Neural cell (in vitro differentiated cells): ENCODE data around the gene POLR1E. TPM values are rescaled to one million over a fixed set of nuclear protein-coding genes. Genes with fewer than 3 reads are reported as not detected.

ENCODE experiments used
- H2AFZ ChIP-seq: fragments of 200-600, 300-800 bp; sonication (generic), shearing (Covaris generic); 2 replicates; pipeline ENCODE4 v1.6.0; 2014; ENCODE audit warnings: low read depth, mild to moderate bottlenecking, antibody characterized with exemption, low read length, moderate library complexity
- H3F3A ChIP-seq: fragments of 200-600 bp; shearing (Covaris generic); 2 replicates; pipeline ENCODE4 v1.6.1; 2016; ENCODE audit warnings: mild to moderate bottlenecking, moderate library complexity, mixed read lengths, antibody characterized with exemption, low read length; ENCODE audit not compliant: insufficient read depth, poor library complexity, severe bottlenecking
- H3K27ac ChIP-seq: fragments of 200-600, 300-800 bp; sonication (generic), shearing (Covaris generic); 2 replicates; pipeline ENCODE4 v1.5.1; 2014; ENCODE audit warnings: mild to moderate bottlenecking, low read length, moderate library complexity
- H3K27me3 ChIP-seq: fragments of 300-800, 200-600 bp; sonication (generic), shearing (Covaris generic); 2 replicates; pipeline ENCODE4 v1.6.0; 2014; ENCODE audit warnings: mild to moderate bottlenecking, low read depth, low read length, moderate library complexity; ENCODE audit not compliant: insufficient read depth
- H3K36me3 ChIP-seq: fragments of 300-800, 200-600 bp; sonication (generic), shearing (Covaris generic); 2 replicates; pipeline ENCODE4 v1.5.1; 2014; ENCODE audit warnings: mild to moderate bottlenecking, antibody characterized with exemption, low read length, moderate library complexity; ENCODE audit not compliant: insufficient read depth
- H3K4me2 ChIP-seq: fragments of 300-800, 200-600 bp; sonication (generic), shearing (Covaris generic); 2 replicates; pipeline ENCODE4 v1.6.0; 2014; ENCODE audit warnings: mild to moderate bottlenecking, low read length
- H3K4me3 ChIP-seq: fragments of 300-800, 200-600 bp; sonication (generic), shearing (Covaris generic); 2 replicates; pipeline ENCODE4 v1.5.1; 2014; ENCODE audit warnings: mild to moderate bottlenecking, low read length, moderate library complexity
- H3K79me2 ChIP-seq: fragments of 200-600 bp; shearing (Covaris generic); replicated peaks from 2 replicates; pipeline ENCODE4 v1.6.0; 2014; ENCODE audit warnings: mild to moderate bottlenecking, low read length, moderate library complexity; ENCODE audit not compliant: insufficient read depth
- H3K9ac ChIP-seq: fragments of 300-800, 200-600 bp; sonication (generic), shearing (Covaris generic); 2 replicates; pipeline ENCODE4 v1.6.1; 2016; ENCODE audit warnings: mild to moderate bottlenecking, low read length, mixed read lengths
- H3K9me2 ChIP-seq: fragments of 200-600 bp; shearing (Covaris generic); 2 replicates; pipeline ENCODE4 v1.6.1; 2016; ENCODE audit warnings: mild to moderate bottlenecking, low read length, mixed read lengths; ENCODE audit not compliant: insufficient read depth
- H3K9me3 ChIP-seq: fragments of 200-600, 300-800 bp; sonication (generic), shearing (Covaris generic); 2 replicates; pipeline ENCODE4 v1.6.1; 2016; ENCODE audit warnings: mild to moderate bottlenecking, mixed run types, low read length, moderate library complexity, mixed read lengths
- H4K20me1 ChIP-seq: fragments of 200-600 bp; shearing (Covaris generic); 2 replicates; pipeline ENCODE4 v1.6.1; 2016; ENCODE audit warnings: mild to moderate bottlenecking, mixed run types; ENCODE audit not compliant: insufficient read depth
- CTCF ChIP-seq: fragments of 450-650 bp; IDR thresholded peaks from 2 replicates; pipeline ENCODE4 v1.5.1; 2014; ENCODE audit warnings: antibody characterized with exemption, mild to moderate bottlenecking, moderate library complexity; ENCODE audit not compliant: poor library complexity, severe bottlenecking
- EP300 ChIP-seq: fragments of 450-650 bp; conservative IDR thresholded peaks from 2 replicates; pipeline ENCODE4 v1.6.1; 2014; ENCODE audit warnings: antibody characterized with exemption, mild to moderate bottlenecking, moderate library complexity; ENCODE audit not compliant: poor library complexity, severe bottlenecking
- EZH2 ChIP-seq: fragments of 200-600, 300-800 bp; shearing (Covaris generic), sonication (generic); IDR thresholded peaks from 2 replicates; pipeline ENCODE4 v1.6.1; 2014; ENCODE audit warnings: antibody characterized with exemption, low read length, borderline replicate concordance, mild to moderate bottlenecking; ENCODE audit not compliant: insufficient read depth, poor library complexity, severe bottlenecking
- MXI1 ChIP-seq: fragments of 450-650 bp; conservative IDR thresholded peaks from 2 replicates; pipeline ENCODE4 v1.6.1; 2014; ENCODE audit warnings: antibody characterized with exemption, mild to moderate bottlenecking; ENCODE audit not compliant: poor library complexity, severe bottlenecking
- POLR2AphosphoS5 ChIP-seq: IDR thresholded peaks from 2 replicates; pipeline ENCODE4 v1.6.1; 2012
- RAD21 ChIP-seq: fragments of 450-650 bp; conservative IDR thresholded peaks from 2 replicates; pipeline ENCODE4 v1.6.1; 2014; ENCODE audit warnings: antibody characterized with exemption, mild to moderate bottlenecking, moderate library complexity
- REST ChIP-seq: IDR thresholded peaks from 2 replicates; pipeline ENCODE4 v1.6.1; 2012; ENCODE audit warnings: borderline replicate concordance
- SMC3 ChIP-seq: fragments of 450-650 bp; conservative IDR thresholded peaks from 2 replicates; pipeline ENCODE4 v1.6.1; 2014; ENCODE audit warnings: antibody characterized with exemption, mild to moderate bottlenecking, moderate library complexity; ENCODE audit not compliant: poor library complexity
- TAF1 ChIP-seq: IDR thresholded peaks from 2 replicates; pipeline ENCODE4 v1.6.1; 2012; ENCODE audit warnings: low read depth
- polyA plus RNA-seq: library from polyadenylated mRNA; depleted of rRNA; stranded (reverse); fragments of >200 nt; gene quantifications from 2 replicates; pipeline ENCODE4 v1.2.3, GENCODE V29; 2014

Gene POLR1E
- polyA plus RNA-seq, 1 donor from 2014 or later, result 19.1 TPM

GRCh38 chr9:37441776-37442370, 43.9 kb upstream of the POLR1E start:
- Histone ChIP-seq H4K20me1 (no peaks in the 10 kb centered on the region), H3K79me2 (peaks cover 4% of the 10 kb centered on the region), H3K36me3 (peaks cover 9% of the 10 kb centered on the region)

GRCh38 chr9:37442556-37442955, 43.2 kb upstream of the POLR1E start:
- no peak overlapping the region for H2AFZ ChIP-seq
- peaks cover 4% of the 10 kb centered on the region for H3K79me2 ChIP-seq
- TF ChIP-seq TAF1, result no peak
- no peak for TF ChIP-seq SMC3
- TF ChIP-seq MXI1, result no peak
- no peaks in the 10 kb centered on the region for H3F3A ChIP-seq
- H3K4me3 ChIP-seq, result no peak overlapping the region
- H3K4me2 ChIP-seq, result no peak overlapping the region
- H3K36me3 ChIP-seq, result peaks cover 3% of the 10 kb centered on the region
- no peak overlapping the region for H3K9ac ChIP-seq
- no peaks in the 10 kb centered on the region for H4K20me1 ChIP-seq
- H3K27me3 ChIP-seq, result no peaks in the 10 kb centered on the region
- no peak overlapping the region for H3K27ac ChIP-seq
- H3K9me3 ChIP-seq, result no peaks in the 10 kb centered on the region
- H3K9me2 ChIP-seq, result no peaks in the 10 kb centered on the region

More at GRCh38 chr9:37441776-37442370, 43.9 kb upstream of the POLR1E start:
- TF ChIP-seq EP300, result no peak
- TF ChIP-seq MXI1, result no peak
- no peak for TF ChIP-seq TAF1
- no peak for TF ChIP-seq EZH2
- TF ChIP-seq REST, result no peak
- TF ChIP-seq POLR2AphosphoS5, result no peak
- H3K27me3 ChIP-seq, result no peaks in the 10 kb centered on the region
- no peak overlapping the region for H3K9ac ChIP-seq
- H3K4me3 ChIP-seq, result no peak overlapping the region
- H3K9me3 ChIP-seq, result no peaks in the 10 kb centered on the region
- no peaks in the 10 kb centered on the region for H3F3A ChIP-seq
- no peaks in the 10 kb centered on the region for H3K9me2 ChIP-seq
- no peak overlapping the region for H2AFZ ChIP-seq
- no peak overlapping the region for H3K4me2 ChIP-seq
- no peak overlapping the region for H3K27ac ChIP-seq

GRCh38 chr9:37443566-37443965, 42.2 kb upstream of the POLR1E start:
- no peak overlapping the region for H2AFZ ChIP-seq
- TF ChIP-seq MXI1 (no peak), EZH2 (no peak), TAF1 (no peak), RAD21 (no peak), SMC3 (no peak), POLR2AphosphoS5 (no peak), REST (no peak), EP300 (no peak), CTCF (no peak)
- no peaks in the 10 kb centered on the region for H4K20me1 ChIP-seq
- no peaks in the 10 kb centered on the region for H3K36me3 ChIP-seq
- no peak overlapping the region for H3K4me2 ChIP-seq
- no peaks in the 10 kb centered on the region for H3K9me2 ChIP-seq
- H3K9me3 ChIP-seq, result no peaks in the 10 kb centered on the region
- H3K27me3 ChIP-seq, result no peaks in the 10 kb centered on the region
- H3K79me2 ChIP-seq, result peaks cover 9% of the 10 kb centered on the region
- no peak overlapping the region for H3K27ac ChIP-seq
- no peak overlapping the region for H3K4me3 ChIP-seq
- no peak overlapping the region for H3K9ac ChIP-seq
- H3F3A ChIP-seq, result no peaks in the 10 kb centered on the region
